ENCODE measurements around the gene EMP2.

DNA sequence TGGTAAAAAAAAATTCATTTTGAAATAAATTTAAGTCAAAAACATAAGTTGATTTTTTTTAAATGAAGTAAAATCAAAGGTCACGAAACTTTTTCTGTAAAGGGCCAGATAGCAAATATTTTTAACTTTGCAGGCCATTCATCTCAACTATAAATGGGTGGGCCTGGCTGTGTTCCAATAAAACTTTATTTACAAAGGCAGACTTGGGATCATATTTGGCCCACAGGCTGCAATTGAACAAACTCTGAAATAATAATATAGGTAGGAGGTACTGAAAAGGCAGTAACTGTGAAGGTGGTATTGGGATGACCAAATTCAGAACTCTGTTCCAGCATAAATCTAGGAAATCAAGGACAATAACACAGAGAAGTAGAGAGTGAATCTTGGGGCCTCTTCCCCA, 12.2 kb upstream of the EMP2 start:
- TF ChIP-seq, protein P1, sequence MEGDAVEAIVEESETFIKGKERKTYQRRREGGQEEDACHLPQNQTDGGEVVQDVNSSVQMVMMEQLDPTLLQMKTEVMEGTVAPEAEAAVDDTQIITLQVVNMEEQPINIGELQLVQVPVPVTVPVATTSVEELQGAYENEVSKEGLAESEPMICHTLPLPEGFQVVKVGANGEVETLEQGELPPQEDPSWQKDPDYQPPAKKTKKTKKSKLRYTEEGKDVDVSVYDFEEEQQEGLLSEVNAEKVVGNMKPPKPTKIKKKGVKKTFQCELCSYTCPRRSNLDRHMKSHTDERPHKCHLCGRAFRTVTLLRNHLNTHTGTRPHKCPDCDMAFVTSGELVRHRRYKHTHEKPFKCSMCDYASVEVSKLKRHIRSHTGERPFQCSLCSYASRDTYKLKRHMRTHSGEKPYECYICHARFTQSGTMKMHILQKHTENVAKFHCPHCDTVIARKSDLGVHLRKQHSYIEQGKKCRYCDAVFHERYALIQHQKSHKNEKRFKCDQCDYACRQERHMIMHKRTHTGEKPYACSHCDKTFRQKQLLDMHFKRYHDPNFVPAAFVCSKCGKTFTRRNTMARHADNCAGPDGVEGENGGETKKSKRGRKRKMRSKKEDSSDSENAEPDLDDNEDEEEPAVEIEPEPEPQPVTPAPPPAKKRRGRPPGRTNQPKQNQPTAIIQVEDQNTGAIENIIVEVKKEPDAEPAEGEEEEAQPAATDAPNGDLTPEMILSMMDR (conservative IDR thresholded peaks at IDR 0.05; ENCODE audit: low read depth, low read length): no peak
- TF ChIP-seq RFX5 (IDR thresholded peaks at IDR 0.05; ENCODE audit: low read depth, low read length) (no peak), CHD1 (IDR thresholded peaks at IDR 0.05; ENCODE audit: low read depth, low read length) (no peak), USF2 (IDR thresholded peaks at IDR 0.05; ENCODE audit: low read depth, low read length) (no peak), POLR2A (IDR thresholded peaks at IDR 0.05; ENCODE audit: low read depth, low read length) (no peak), RAD21 (IDR thresholded peaks at IDR 0.05; ENCODE audit: low read length) (no peak)
- TF ChIP-seq, protein P2, sequence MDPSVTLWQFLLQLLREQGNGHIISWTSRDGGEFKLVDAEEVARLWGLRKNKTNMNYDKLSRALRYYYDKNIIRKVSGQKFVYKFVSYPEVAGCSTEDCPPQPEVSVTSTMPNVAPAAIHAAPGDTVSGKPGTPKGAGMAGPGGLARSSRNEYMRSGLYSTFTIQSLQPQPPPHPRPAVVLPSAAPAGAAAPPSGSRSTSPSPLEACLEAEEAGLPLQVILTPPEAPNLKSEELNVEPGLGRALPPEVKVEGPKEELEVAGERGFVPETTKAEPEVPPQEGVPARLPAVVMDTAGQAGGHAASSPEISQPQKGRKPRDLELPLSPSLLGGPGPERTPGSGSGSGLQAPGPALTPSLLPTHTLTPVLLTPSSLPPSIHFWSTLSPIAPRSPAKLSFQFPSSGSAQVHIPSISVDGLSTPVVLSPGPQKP (IDR thresholded peaks at IDR 0.05; ENCODE audit: borderline replicate concordance, low read depth, low read length): no peak
